ENCODE data around the gene TINCR.

- TF ChIP-seq CTCF (IDR thresholded peaks at IDR 0.05): no peak
- no peak for TF ChIP-seq POLR2A (IDR thresholded peaks at IDR 0.05)
Observed at GRCh38 chr19:5587661-5588060, 19.9 kb upstream of the TINCR start.

Data from prostate gland (tissue), 2 donors.